ENCODE data around the gene GHITM. TPM values are rescaled to one million over a fixed set of nuclear protein-coding genes. Genes with fewer than 3 reads are reported as not detected.

Gene GHITM
- total RNA-seq, 1 donor from 2014 or later = 111 TPM

DNA sequence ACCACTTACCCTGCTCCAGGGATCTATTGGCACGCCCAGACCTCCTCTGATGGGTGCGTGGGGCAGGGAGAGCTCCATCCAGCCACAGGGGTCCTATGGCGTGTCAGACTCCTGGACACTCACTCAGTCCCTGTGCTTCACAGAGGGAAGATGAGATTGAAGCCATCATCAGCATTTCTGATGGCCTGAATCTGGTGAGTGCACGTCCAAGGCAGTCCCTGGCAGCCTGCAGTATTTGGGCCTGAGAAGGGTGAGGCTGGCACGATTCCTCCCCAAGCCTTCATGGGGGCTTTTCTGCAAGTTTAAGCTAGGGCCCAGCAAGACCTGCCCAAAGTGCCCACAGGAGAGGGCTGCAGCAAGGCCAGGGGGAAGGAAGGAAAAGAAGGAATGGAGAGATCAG is 58.3 kb downstream of the GHITM start:
- no peak for DNase-seq (ENCODE audit: extremely low read depth, low read depth, low spot score)

DNA sequence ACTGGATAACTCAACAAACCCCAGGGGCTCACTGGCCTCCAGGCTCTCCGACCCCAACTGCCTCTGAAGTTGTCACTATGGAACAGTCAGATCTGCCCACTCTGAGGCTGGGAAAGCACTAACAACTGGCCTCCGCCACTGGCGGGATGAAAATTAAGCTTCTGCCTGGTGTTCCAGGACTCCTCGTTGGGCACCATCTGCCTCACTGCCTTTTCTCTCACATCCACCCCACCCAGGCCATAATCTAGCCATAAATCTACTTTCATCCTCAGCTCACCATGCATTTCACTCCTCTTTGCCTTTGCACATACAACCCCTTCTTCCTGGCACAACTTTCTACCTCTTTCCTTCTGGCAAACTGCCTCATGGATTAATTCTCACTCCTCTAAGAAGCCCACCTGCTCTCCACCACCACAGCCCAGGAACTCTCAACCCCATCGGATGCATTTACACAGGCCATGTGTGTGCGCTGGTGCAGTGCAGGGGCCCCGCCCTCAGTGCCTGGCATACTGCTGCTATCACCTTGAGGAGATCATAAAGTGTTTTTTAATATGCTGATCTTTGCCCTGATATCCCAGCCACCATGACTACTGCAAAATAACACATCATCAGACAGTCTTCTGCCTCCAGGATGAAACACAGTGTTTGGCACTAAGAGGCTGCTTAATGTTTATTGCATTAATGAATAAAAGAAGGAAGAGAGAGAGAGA is 59.1 kb downstream of the GHITM start:
- DNase-seq (ENCODE audit: extremely low read depth, low read depth, low spot score) = no peak

DNA sequence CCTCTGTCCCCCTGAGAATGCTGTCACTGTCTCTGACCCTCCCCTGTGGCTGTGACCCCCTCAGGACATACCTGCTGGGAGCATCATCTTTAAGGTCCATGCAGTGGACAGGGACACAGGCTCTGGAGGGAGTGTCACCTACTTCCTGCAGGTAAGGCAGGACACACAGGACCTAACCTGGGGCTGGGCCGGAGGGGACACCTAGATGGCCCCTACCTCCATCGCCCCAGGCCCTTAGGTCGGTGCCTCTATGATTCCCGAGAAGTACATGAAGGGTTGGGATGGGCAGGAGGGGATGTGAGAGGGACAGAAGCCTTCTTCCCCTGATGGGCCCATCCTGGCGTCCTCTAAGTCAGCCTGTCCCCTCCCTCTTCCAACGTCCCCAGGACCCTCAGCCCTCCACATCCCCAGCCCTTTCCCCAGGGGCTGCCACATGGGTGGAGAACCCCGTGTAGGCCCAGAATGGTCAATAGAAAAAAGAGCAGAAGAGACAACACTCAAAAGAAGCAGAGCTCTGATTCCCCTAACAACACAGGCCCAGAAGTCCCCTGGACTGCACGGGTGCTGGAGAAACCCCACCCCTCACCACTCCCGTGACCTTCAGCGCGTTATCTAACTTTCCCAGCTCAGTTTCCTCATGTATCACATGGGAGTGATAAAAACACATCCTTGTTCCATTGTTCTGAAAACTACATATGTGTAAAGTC is 61.4 kb downstream of the GHITM start:
- no peak for DNase-seq (ENCODE audit: extremely low read depth, low read depth, low spot score)

DNA sequence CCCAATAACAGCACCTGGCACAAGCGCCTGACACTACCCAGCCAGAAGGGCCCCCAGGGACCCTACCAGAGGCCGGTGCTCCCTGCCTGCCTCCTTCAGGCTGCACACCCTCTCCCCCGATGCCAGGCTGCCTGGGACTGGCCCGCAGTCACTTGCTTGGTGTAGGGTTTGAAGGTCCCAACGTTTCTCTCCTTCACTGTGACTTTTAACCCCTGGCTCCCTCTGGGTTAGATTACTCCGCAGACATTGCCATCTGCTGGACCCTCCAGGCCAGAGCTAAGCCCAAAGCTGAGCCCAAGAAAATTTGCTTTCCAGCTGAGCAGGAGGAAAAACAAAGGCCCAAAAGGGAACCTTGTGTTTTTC is 61.9 kb downstream of the GHITM start:
- DNase-seq (ENCODE audit: extremely low read depth, low read depth, low spot score) = no peak

DNA sequence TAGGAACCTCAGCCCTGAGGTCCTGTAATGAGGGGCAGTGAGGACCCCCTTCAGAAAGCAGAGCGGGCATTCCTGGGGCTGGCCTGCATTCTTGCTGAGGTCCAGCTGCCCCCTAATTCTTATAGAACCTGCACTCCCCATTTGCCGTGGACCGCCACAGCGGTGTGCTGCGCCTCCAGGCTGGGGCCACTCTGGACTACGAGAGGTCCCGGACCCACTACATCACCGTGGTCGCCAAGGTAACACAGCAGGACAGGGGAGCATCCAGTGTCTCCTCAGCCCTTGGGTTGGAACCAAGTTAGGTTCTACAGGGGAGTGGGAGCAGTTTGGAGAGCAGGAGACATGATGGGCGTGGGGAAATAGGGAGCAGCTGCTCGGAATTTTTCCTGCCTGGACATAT is 62.4 kb downstream of the GHITM start:
- DNase-seq (ENCODE audit: extremely low read depth, low read depth, low spot score) = no peak

DNA sequence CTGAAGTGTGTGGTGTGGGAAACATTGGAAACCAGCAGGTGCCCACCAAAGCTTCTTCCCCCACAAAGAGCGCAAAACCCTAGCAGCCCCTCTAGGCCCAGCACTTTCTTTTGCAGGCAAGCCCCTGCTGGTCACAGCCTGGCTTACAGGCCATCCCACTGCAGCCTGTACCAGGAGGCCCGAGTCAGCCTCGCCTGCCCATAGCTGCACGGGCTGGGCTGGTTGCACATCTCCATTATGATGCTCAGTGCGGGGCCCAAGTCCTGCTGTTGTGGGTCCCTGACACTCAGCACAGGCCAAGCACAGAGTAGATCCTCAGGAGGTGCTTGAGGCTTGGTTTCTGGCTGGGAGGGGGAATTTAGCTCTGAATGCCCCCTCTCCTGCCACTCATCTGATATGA is 63.0 kb downstream of the GHITM start:
- DNase-seq (ENCODE audit: extremely low read depth, low read depth, low spot score) = no peak

Other genes starting within 250 kb of the GHITM start
- gene GPR15LG, start 34.3 kb downstream of the GHITM start, total RNA-seq = not detected in 2 replicates
- gene CDHR1, start 55.0 kb downstream of the GHITM start, total RNA-seq = 0.15 and 1.3 TPM in 2 replicates
- not detected in 2 replicates for gene LRIT2, start 86.0 kb downstream of the GHITM start, total RNA-seq
- gene LRIT1, start 102.0 kb downstream of the GHITM start, total RNA-seq = not detected in 2 replicates
- gene RGR, start 105.5 kb downstream of the GHITM start, total RNA-seq = not detected in 2 replicates
- gene CCSER2, start 189.1 kb downstream of the GHITM start, total RNA-seq = 23.1 and 44.9 TPM in 2 replicates